ENCODE measurements around the gene TAS2R7.
"Not testable (repeated sequence)": the region's sequence is repeated elsewhere in the genome, so short reads cannot be mapped to it uniquely, and the experiment has no call there.

TAS2R7 gene

GRCh38 chr12:10802587-10802986 is at the start of gene TAS2R7:
TSS of gene TAS2R7 (minus strand) at chr12:10802627. CDS start at chr12:10802570, 57 bp downstream.
- no peak for DNase-seq

- DNase-seq, result no peak
These were observed 48.9 kb upstream of the TAS2R7 start for GRCh38 chr12:10851243-10851858.

GRCh38 chr12:10849425-10849878 is 47.0 kb upstream of the TAS2R7 start, which contains the start of gene PRR4:
TSS of gene PRR4 (minus strand) at chr12:10849475. CDS start at chr12:10849437, 38 bp downstream.
- DNase-seq, result no peak

- no peak for DNase-seq
These were observed 45.3 kb upstream of the TAS2R7 start for GRCh38 chr12:10847744-10848143.

- no peak for DNase-seq
These were observed 40.4 kb upstream of the TAS2R7 start for GRCh38 chr12:10842862-10843261.

GRCh38 chr12:10838461-10838860 is 36.0 kb upstream of the TAS2R7 start:
- DNase-seq, result no peak

GRCh38 chr12:10829994-10830393 is 27.6 kb upstream of the TAS2R7 start:
- DNase-seq, result no peak

GRCh38 chr12:10826258-10826657 is 23.8 kb upstream of the TAS2R7 start, which contains the start of gene TAS2R10:
TSS of gene TAS2R10 (minus strand) at chr12:10826358. CDS start at chr12:10826269, 89 bp downstream.
- no peak for DNase-seq

- no peak for DNase-seq
These were observed 22.5 kb upstream of the TAS2R7 start for GRCh38 chr12:10824957-10825356.

GRCh38 chr12:10811883-10812536 is 9.6 kb upstream of the TAS2R7 start:
- no peak for DNase-seq

GRCh38 chr12:10810068-10810467 is 7.6 kb upstream of the TAS2R7 start, which contains the start of gene TAS2R9:
TSS of gene TAS2R9 (minus strand) at chr12:10810168. CDS start at chr12:10810075, 93 bp downstream.
- DNase-seq, result no peak

- no peak for DNase-seq
These were observed 4.8 kb upstream of the TAS2R7 start, which contains the start of gene TAS2R8 for GRCh38 chr12:10807186-10807585. TSS of gene TAS2R8 (minus strand) at chr12:10807286. CDS start at chr12:10806980, 306 bp downstream.

- no peak for DNase-seq
These were observed 686 bp downstream of the TAS2R7 start for GRCh38 chr12:10801741-10802140.

GRCh38 chr12:10794222-10794621 is 8.2 kb downstream of the TAS2R7 start:
- DNase-seq, result no peak

- DNase-seq, result not testable (repeated sequence)
These were observed 10.7 kb downstream of the TAS2R7 start for GRCh38 chr12:10791769-10792168.

- no peak for DNase-seq
These were observed 19.2 kb downstream of the TAS2R7 start for GRCh38 chr12:10783252-10783651.

GRCh38 chr12:10779103-10779502 is 23.3 kb downstream of the TAS2R7 start:
- DNase-seq, result no peak

GRCh38 chr12:10771132-10771733 is 31.2 kb downstream of the TAS2R7 start:
- no peak for DNase-seq

- no peak for DNase-seq
These were observed 42.8 kb downstream of the TAS2R7 start for GRCh38 chr12:10759657-10760056.

GRCh38 chr12:10756194-10756593 is 46.2 kb downstream of the TAS2R7 start:
- DNase-seq, result no peak

GRCh38 chr12:10753059-10753458 is 49.4 kb downstream of the TAS2R7 start:
- DNase-seq, result no peak

Measured in GF-D8 (cell line).